Measurements from ENCODE around the gene TFG. TPM values are rescaled to one million over a fixed set of nuclear protein-coding genes. Genes with fewer than 3 reads are reported as not detected.

Gene TFG
- total and polyA plus RNA-seq, 10 of the 15 experiments (the other 5 are each of a cell fraction or from before 2014, with no cell fraction given), result 29.3 to 126 (median 57.6) TPM

DNA sequence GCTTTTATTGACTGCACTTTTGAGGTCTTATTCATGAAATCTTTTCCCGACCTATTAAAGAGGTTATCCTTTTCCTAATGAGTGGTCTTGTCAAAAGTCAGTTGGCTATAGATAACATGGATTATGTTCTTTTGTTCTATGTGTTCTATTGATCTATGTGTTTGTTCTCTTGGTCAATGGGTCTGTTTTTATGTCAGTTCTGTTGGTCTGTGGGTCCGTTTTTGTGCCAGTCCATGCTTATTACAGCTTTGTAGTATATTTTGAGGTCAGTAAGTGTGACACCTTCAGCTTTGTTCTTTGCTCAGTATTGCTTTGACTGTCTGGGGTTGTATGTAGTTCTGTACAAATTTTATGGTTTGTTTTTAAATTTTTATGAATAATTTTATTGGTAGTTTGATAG is 7.8 kb downstream of the TFG start:
- H3K79me2 ChIP-seq (ENCODE audit: control insufficient read depth, insufficient read depth, low read length), result peaks cover 77% of the 10 kb centered on the region
- ATAC-seq (peak; percentile 46), DNase-seq (ENCODE audit: low read depth, low spot score) (no peak), FAIRE-seq (no peak)
- H3K36me3 ChIP-seq (ENCODE audit: control insufficient read depth in 2 of 2, insufficient read depth in 2 of 2, low read length in 1 of 2), result peaks cover 5 to 28% of the 10 kb centered on the region in 2 experiments
- ChIA-PET SMC1A (ENCODE audit: uncharacterized antibody, unreplicated experiment) (interaction anchor here (0.7 to 4.5 kb wide), 3 partner anchors 11 to 67 kb away, joined by 3 to 18 read pairs (median 4); no protein-coding TSS in a partner anchor), RAD21 (ENCODE audit: unreplicated experiment) (no interaction called here), CTCF (interaction anchor here (0.7 to 1.4 kb wide), 5 partner anchors 23 to 548 kb away, joined by 3 to 5 read pairs (median 3); no protein-coding TSS in a partner anchor), POLR2A (interaction anchor here (0.9 kb wide), 1 partner anchor 9 kb away, joined by 4 read pairs; no protein-coding TSS in a partner anchor)
- H3K4me2 ChIP-seq (ENCODE audit: control insufficient read depth, insufficient read depth), result no peak overlapping the region
- no TSS peak for BruUV-seq (replicated peaks)
- intact Hi-C loops (cut with micrococcal nuclease; ENCODE audit: unreplicated experiment) (loop anchor here (2.0 to 10.0 kb wide), 2 partner anchors 114 to 402 kb away; no protein-coding TSS in a partner anchor), in situ Hi-C loops (cut with MboI) (no loop called here)
- H4K20me1 ChIP-seq (ENCODE audit: control insufficient read depth, insufficient read depth), result no peaks in the 10 kb centered on the region
- WGBS (ENCODE audit: insufficient coverage, insufficient replicate concordance, low lambda C conversion rate, missing lambda C conversion rate), result 94% methylated on average over 2 of the region's 2 CpGs
- H3K4me1 ChIP-seq (ENCODE audit: control insufficient read depth, insufficient read depth, low read length), result no peaks in the 10 kb centered on the region
- H3K9me3 ChIP-seq (replicated peaks; ENCODE audit: control insufficient read depth, insufficient read depth, low read length), result no peaks in the 10 kb centered on the region; the same call in 2 of the 3 replicates
- H2AFZ ChIP-seq (ENCODE audit: control insufficient read depth, low read depth, low read length), result no peak overlapping the region
- H3K27ac ChIP-seq (ENCODE audit: control insufficient read depth, insufficient read depth), result no peak overlapping the region
- H3K27me3 ChIP-seq (replicated peaks in 1 of 2; ENCODE audit: control insufficient read depth in 2 of 2, insufficient read depth in 2 of 2, low read length in 1 of 2), result no peaks in the 10 kb centered on the region
- TF ChIP-seq POU2F2 (IDR thresholded peaks at IDR 0.05; ENCODE audit: borderline replicate concordance, low read depth, low read length) (no peak), BMI1 (IDR thresholded peaks at IDR 0.05; ENCODE audit: borderline replicate concordance) (no peak), RAD21 (IDR thresholded peaks at IDR 0.05; ENCODE audit: insufficient read depth, low read depth, low read length) (no peak), SIX5 (IDR thresholded peaks at IDR 0.05; ENCODE audit: low read depth, low read length, severe bottlenecking) (no peak)
- TF ChIP-seq, protein P1, sequence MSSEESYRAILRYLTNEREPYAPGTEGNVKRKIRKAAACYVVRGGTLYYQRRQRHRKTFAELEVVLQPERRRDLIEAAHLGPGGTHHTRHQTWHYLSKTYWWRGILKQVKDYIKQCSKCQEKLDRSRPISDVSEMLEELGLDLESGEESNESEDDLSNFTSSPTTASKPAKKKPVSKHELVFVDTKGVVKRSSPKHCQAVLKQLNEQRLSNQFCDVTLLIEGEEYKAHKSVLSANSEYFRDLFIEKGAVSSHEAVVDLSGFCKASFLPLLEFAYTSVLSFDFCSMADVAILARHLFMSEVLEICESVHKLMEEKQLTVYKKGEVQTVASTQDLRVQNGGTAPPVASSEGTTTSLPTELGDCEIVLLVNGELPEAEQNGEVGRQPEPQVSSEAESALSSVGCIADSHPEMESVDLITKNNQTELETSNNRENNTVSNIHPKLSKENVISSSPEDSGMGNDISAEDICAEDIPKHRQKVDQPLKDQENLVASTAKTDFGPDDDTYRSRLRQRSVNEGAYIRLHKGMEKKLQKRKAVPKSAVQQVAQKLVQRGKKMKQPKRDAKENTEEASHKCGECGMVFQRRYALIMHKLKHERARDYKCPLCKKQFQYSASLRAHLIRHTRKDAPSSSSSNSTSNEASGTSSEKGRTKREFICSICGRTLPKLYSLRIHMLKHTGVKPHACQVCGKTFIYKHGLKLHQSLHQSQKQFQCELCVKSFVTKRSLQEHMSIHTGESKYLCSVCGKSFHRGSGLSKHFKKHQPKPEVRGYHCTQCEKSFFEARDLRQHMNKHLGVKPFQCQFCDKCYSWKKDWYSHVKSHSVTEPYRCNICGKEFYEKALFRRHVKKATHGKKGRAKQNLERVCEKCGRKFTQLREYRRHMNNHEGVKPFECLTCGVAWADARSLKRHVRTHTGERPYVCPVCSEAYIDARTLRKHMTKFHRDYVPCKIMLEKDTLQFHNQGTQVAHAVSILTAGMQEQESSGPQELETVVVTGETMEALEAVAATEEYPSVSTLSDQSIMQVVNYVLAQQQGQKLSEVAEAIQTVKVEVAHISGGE (CRISPR knock-in tag; IDR thresholded peaks at IDR 0.05), result no peak
- no peak overlapping the region for H3K9ac ChIP-seq (ENCODE audit: control insufficient read depth, insufficient read depth, low read length)
- 0 out of 2 replicates have a peak overlapping the region, but pooled peaks have one; percentile 31 for H3K4me3 ChIP-seq
